ENCODE measurements around the gene OR4D2.

The OR4D2 gene

GRCh38 chr17:58174871-58175270 lies 8.1 kb downstream of the OR4D2 start:
- DNase-seq (ENCODE audit: low read depth), result no peak

DNA sequence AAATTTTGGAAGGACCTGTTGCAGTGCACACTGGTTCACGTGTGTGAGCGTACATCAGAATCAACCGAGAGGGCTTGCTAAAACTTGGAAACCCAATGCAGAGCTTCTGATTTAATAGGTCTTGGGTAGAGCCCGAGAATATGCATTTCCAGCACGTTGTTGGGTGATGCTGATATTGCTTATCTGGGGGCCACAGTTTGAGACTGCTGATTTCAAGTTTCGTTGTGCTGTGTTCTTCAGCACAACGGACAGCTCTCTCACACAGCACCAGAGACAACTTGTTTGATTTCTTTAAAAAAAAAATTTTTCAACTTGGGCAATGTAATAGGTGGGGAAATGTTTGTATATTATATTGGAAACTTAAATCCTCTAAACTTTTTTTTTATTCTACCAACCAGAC lies 9.4 kb downstream of the OR4D2 start:
- DNase-seq (ENCODE audit: low read depth), result no peak

DNA sequence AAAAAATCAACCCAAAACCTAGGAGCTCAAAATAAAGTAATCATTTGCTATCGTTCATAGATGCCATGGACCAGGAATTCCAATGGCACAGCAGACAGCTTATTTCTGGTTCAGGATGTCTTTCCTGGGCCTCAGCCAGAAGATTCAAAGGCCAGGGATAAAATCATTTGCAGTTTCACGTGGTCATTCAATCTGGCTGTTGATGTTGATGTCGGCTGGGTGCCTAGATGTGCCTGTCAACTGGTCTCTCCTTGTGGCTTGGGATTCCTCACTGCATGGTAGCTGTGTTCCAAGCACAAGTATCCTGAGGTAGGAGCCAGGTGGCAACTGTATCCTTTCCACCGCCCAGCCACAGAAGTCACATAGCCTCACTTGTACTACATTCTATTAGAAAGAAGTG lies 15.0 kb downstream of the OR4D2 start:
- DNase-seq (ENCODE audit: low read depth), result no peak

DNA sequence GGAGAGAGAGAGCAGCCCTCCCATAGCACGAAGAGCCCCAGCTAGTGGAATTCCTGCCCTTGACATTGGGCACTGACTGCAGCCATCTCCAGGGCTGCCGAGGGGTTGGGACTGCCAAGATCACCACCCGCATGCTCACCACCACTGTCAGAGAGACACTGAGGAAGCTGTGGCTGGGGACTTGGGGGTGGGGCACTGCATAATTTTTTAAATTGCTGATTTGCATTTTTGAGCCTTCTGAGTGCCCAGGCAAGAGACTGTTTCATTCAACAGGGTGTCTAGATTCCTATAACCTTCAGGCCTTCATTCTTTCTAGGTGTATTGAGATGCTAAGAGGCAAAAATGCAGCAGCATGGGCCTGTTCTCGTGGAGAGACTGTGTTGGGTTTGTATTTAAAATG lies 16.7 kb downstream of the OR4D2 start:
- no peak for DNase-seq (ENCODE audit: low read depth)

DNA sequence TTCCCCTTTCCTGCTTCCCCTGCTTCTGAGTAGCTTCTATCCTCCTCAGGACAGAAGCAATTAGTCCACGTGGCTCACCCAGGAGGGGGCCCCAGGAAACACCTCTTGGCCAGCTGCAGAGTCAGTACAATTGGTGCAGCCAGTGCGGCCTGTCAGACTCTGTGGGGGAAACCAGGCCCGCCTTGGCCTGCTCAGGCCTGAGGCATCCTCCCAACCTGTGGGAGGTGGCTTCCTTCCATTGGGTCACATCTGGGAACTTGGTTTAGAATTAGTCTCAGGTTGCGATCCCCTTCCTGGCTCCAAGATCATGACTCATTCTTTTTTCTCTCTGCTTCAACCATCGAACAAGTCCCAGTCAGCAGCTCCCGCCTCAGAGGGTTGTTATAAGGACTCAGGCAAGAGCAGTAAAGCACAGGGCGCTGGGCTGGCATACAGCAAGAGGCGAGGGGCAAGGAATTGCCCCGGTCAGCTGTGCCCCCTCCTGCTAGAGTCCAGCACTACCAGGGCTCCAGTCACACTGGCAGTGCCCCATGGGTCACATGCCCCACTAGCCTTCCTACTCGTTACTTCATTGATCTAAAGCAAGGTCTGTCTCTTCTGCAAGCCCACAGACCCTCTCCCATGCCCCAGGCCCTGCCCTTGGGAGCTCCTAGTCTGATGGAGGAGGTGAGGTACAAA lies 17.7 kb downstream of the OR4D2 start:
- DNase-seq (ENCODE audit: low read depth), result no peak

- no peak for DNase-seq (ENCODE audit: low read depth)
Measured at GRCh38 chr17:58184986-58185761, 18.4 kb downstream of the OR4D2 start.

DNA sequence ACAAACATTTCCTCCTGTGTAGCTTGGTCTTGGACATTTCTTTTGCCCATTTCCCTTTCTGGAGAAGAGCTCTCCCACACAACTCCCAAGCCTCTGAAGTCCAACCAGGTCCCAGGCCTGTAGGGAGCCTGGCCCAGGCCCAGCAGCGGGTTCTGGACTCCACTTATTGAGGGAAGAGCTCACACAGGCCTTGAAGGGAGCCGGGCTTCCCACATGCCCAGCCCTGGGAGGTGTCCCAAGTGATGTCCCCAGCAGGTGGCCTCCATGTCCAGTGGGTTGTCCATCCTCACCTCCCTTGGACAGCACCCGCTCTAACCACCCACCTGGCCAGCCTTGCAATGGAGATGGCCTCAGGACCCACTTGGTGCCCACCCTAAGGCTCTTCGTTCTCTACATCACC lies 19.8 kb downstream of the OR4D2 start:
- DNase-seq (ENCODE audit: low read depth), result no peak

- DNase-seq (ENCODE audit: low read depth), result no peak
Measured at GRCh38 chr17:58187063-58187462, 20.3 kb downstream of the OR4D2 start.

DNA sequence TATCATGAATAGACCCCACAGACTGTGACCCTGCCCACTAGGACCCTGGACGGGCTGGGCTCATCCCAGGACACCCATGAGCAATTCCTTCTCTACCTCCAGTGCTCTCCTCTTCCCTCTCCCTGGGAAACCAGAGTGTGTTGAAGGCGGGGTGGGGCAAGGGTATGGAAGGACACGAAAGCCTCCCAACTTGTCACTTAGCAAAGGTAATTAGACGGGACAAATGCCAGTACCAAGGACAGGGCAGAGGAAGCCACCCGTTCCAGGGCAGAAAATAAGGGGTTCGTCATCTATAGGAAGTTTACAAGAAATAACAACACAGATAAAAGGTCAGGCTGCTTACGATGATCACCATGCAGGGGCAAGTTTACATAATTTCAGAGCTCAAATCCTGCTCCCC lies 20.9 kb downstream of the OR4D2 start:
- no peak for DNase-seq (ENCODE audit: low read depth)

DNA sequence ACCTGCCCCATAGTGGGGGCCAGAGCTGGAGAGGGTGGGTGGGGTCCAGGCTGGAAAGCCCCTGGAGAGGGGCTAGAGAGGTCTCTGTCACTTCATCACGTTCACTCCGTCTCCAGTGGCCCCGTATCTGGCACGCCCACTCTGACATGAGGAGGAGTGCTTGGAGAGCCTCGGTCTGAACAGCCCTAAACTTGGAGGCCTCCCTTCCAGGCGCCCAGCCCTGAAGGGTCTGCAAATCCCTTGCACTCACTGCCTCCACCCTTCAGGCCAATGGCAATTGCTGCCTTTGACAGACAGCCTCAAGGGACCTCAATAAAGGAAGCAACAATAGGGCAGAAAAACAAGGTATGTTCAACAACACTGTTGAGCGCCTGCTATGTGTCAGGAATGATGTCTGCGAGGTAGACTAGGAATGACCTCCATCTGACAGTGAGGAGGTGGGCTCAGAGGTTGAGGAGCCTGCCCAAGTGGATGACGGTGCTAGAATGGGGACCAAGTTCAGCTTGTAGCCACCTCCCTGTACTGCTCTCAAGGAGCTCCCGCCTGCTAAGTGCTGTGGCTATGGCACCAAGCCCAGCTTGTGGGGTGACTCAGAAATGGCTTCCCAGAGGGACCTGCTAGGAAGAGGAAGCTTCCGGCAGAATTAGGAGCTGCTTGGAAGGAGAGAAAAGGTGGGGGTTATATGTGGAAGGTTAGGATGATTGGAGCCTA lies 22.8 kb downstream of the OR4D2 start:
- DNase-seq (ENCODE audit: low read depth), result peak; percentile 49

DNA sequence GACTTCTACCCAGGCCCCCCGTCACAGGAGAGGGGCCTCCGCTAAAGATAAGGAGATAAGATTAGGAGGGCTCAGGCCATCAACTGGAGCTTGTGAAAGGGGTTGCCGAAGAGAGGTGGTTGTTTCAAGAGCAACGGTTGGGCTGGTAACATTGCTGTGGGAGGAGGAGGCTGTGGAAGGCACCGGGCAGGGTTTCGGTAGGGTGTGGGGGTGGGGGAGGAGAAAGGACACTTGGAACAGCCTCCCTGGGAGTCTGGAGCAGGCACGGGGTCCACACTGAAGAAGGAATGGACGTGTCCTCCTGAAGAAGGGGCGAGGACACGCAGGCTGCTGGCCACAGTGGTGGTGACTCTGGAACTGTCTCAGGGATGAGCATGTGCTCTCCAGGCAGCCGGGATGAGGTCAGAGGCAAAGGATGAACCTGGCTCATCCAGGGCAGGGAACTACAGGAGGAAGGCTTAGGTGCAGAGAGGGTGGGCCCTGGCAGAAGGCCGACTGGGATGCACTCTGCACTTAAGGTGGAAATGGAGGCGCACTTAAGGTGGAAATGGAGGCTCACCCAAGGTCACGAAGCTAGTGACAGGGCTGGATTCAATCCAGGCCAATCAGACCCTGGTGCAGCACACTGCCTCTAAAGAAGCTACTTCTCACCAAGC lies 24.6 kb downstream of the OR4D2 start:
- no peak for DNase-seq (ENCODE audit: low read depth)

- no peak for DNase-seq (ENCODE audit: low read depth)
Measured at GRCh38 chr17:58192612-58193011, 25.8 kb downstream of the OR4D2 start, which contains the start of gene EPX. Gene EPX (plus strand): TSS chr17:58192726. CDS start chr17:58192847, 121 bp downstream.

- DNase-seq (ENCODE audit: low read depth), result no peak
Measured at GRCh38 chr17:58193641-58194255, 27.0 kb downstream of the OR4D2 start.

DNA sequence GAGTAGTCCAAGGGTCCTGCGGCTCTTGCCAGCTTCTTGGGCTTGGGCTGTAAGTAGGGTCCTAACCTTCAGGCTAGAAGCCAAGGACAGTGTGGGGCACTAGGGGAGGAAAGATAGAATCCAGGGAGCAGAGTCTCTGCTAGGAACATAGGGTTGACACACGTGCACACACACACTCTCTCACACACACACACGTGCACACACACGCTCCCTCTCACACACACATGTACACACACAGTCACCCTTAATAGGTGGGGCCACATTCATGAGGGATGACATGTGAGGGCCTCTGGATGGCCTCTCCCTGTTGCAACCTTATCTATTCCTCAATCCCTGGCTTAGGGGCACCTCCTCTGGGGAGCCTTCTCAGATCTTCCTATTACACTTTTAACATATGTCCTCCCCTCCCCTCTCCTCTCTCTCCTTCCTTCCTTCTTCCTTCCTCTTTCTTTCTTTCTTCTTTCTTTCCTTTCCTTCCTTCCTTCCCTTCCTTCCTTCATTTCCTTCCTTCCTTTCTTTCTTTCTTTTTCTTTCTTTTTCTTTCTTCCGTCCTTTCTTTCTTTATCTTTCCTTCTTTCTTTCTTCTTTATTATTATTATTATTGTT lies 28.8 kb downstream of the OR4D2 start:
- DNase-seq (ENCODE audit: low read depth), result no peak

DNA sequence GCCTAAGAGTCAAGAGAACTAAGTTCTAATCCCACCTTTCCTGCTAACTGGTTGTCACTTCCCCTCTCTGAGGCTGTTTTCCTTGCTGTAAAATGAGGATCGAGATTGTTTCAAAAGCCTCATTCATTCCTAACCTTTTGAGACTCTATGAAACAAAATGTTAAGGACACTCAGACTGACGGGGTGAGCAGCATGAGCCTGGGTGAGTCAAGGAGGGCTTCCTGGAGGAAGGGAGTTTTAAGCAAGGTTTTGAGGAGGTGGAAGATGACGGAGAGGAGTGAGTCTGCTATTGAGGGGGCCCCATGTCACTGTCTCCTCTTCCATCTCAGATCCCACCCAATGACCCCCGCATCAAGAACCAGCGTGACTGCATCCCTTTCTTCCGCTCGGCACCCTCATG lies 29.8 kb downstream of the OR4D2 start:
- DNase-seq (ENCODE audit: low read depth), result no peak

DNA sequence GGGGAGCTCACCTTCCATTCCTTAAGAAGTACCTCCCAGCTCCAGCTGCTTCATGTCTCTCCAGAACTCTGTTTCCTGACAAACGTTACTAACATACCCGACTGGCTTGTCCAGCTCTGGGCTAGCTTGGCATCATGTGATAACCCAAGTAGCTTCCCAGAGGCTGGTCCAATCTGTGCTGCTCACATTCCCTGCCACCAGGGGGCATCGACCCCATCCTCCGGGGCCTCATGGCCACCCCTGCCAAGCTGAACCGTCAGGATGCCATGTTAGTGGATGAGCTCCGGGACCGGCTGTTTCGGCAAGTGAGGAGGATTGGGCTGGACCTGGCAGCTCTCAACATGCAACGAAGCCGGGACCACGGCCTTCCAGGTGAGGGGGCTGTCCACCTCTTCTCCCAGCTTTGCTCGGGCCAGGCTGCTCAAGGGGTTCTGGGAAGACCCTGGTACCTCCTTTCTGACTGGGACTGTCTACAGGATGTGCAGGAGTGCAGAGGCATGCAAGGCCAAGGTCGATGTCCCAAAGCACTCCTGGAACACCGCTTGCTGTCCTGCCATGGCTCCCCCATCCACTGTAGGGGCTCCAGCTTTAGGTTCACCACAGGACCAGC lies 33.3 kb downstream of the OR4D2 start:
- no peak for DNase-seq (ENCODE audit: low read depth)

DNA sequence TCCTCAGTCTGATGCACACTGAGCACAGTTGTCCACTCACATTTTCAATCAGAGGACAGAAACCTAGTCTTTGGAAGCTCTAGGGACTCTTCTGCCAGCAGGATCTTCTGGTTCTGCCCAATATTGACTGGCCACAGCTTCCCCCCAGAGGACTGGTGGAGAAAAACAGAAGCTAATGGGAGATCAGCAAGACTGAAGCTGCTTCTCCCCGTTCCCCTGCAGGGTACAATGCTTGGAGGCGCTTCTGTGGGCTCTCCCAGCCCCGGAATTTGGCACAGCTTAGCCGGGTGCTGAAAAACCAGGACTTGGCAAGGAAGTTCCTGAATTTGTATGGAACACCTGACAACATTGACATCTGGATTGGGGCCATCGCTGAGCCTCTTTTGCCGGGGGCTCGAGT lies 36.1 kb downstream of the OR4D2 start:
- no peak for DNase-seq (ENCODE audit: low read depth)

GRCh38 chr17:58204796-58205195 lies 38.0 kb downstream of the OR4D2 start:
- DNase-seq (ENCODE audit: low read depth), result no peak

GRCh38 chr17:58205936-58206335 lies 39.2 kb downstream of the OR4D2 start:
- DNase-seq (ENCODE audit: low read depth), result no peak

GRCh38 chr17:58207451-58207850 lies 40.7 kb downstream of the OR4D2 start:
- no peak for DNase-seq (ENCODE audit: low read depth)

DNA sequence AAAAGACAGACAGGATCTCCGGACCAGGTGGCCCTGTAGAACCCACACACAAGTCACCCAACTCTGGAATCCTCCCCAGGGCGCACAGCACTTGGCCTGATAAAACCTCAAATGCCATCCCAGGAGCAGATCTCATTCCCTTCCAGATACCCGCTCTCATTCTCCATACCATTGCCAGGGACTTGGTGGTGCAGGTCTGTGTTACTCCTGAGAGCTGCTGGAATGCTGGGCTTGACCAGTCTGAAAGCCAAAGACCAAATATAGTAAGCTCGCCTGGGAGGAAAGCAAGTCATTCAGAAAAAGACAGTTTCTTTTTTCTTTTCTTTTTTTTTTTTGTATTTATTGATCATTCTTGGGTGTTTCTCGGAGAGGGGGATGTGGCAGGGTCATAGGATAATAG lies 41.6 kb downstream of the OR4D2 start:
- no peak for DNase-seq (ENCODE audit: low read depth)
